Eye (tissue), 1 donor: ENCODE data around the gene NRG4.
A peak's percentile ranks its signal among the peaks of the same experiment; 100 is the strongest.
"Not testable (repeated sequence)": the region's sequence is repeated elsewhere in the genome, so short reads cannot be mapped to it uniquely, and the experiment has no call there.

Experiments
- DNase-seq: peaks from one replicate; pipeline ENCODE4 v3.0.0-alpha.2; 2015

NRG4 gene

GRCh38 chr15:75925440-75925839 lies 86.8 kb downstream of the NRG4 start:
- DNase-seq = no peak

GRCh38 chr15:75924576-75924975 lies 87.6 kb downstream of the NRG4 start:
- no peak for DNase-seq

GRCh38 chr15:75923756-75924155 lies 88.5 kb downstream of the NRG4 start:
- DNase-seq = no peak

- peak; percentile 45 for DNase-seq
Measured at GRCh38 chr15:75921732-75922703, 90.2 kb downstream of the NRG4 start.

GRCh38 chr15:75920079-75920478 lies 92.1 kb downstream of the NRG4 start:
- no peak for DNase-seq

GRCh38 chr15:75918135-75918534 lies 94.1 kb downstream of the NRG4 start:
- DNase-seq = no peak

DNA sequence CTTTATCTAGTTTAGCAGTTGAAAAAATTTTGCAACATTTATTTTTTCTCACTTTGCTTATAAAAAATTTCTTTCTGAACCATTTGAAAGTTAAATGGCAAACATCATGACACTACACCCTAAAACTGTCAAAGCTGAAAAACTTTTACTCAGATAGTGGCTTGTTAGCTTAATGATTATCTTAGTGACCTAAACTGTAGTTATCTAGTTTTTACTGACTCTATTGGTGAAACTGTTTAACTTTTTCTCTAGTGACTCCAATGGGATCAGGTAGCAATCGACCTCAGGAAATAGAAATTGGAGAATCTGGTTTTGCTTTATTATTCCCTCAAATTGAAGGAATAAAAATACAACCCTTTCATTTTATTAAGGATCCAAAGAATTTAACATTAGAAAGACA lies 95.2 kb downstream of the NRG4 start:
- DNase-seq = no peak

DNA sequence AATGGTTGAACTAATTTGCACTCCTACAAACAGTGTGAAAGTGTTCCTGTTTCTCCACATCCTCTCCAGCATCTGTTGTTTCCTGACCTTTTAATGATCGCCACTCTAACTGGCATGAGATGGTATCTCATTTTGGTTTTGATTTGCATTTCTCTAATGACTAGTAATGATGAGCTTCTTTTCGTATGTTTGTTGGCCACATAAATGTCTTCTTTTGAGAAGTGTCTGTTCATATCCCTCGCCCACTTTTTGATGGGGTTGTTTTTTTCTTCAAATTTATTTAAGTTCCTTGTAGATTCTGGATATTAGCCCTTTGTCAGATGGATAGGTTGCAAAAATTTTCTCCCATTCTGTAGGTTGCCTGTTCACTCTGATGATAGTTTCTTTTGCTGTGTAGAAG lies 101.9 kb downstream of the NRG4 start:
- DNase-seq = not testable (repeated sequence)

DNA sequence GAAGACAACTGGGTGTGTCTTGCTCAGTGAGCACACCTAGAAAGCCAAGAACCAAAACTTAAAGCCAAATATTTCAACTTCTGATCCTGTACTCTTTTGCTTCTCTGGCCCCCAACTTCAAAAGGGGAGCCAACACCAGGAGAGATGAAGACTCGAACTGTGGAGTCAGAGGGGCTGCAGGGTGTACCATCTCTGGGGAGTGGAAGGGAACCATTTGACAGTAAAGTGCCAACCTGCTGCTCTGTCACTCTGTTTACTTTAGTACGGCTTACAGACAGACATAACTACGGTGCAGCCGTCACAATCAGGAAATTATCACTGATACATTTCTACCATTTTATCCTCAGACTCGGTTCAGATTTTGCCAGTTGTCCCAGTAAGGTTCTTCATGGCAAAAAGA lies 107.0 kb downstream of the NRG4 start:
- no peak for DNase-seq

DNA sequence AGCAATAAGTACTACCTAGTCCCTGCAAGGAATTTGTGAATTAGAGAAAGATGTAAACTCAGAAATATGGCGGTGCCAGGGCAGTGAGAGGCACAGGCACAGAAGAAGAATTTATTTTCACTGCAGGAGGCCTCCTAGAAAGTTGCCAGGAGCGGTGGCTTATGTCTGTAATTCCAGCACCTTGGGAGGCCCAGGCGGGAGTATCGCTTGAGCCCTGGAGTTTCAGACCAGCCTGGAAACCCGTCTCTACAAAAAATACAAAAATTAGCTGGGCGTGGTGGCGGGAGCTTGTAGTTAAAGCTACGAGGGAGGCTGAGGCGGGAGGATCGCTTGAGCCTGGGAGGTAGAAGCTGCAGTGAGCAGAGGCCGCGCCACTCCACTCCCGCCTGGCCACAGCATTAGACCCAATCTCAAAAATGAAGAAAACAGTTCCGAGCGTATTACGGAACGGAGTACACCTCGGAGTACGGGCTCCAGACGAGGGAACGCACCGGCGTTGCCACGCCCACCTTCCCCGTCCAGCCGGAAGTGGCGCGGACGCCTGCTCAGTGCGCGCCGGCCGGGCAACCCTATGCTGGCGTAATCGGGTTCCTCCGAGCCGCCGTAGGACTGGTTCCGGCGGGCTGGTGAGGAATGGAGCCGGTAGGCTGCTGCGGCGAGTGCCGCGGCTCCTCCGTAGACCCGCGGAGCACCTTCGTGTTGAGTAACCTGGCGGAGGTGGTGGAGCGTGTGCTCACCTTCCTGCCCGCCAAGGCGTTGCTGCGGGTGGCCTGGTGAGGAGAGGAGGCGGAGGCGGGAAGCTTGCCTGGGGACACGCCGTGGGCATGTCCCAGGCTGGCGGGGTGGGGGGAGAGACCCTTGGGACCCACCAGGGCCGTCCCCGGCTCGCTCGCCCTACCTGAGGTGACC lies 108.6 kb downstream of the NRG4 start, which contains the start of gene FBXO22:
Gene FBXO22 (plus strand): TSS at position 548 of the 909 bp plus-strand sequence. CDS start 86 bp downstream, at position 634.
- peak; percentile 96 for DNase-seq

GRCh38 chr15:75902129-75902557 lies 110.1 kb downstream of the NRG4 start:
- peak; percentile 9 for DNase-seq

DNA sequence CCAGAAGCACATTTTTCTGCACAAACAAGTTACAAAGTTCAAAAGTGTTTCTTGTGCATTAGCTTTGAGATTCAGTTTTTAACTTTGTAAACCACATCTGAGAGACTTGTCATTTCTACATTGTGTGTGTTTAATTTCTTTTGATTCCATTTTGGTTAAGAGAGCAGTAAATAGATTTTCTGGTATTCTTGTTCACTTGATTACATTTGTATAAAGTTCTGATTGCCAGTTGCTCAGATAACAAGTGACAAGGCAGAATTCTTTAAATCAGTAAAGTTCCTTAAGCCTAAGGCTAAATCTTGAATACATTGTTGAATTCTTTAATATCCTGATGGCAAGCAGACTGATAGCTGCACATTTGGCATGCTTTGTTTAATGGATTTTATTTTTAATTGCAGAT lies 111.6 kb downstream of the NRG4 start:
- no peak for DNase-seq

DNA sequence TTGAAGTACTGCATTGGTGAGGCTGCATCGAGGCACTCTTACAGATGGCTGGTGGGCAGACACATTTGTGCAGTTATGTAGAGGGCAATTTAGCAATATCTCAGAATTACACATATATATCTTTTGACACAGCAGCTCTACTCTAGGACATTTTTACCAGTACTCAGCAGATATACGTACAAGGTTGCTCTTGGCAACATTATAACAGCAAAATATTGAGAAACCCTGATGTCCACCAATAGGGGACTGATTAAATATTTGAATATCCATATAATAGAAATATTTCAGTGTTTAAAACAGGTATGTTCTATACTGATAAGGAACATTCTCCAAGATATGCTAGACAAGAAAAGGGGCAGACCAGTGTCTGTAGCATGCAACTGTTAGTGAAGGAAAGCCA lies 116.5 kb downstream of the NRG4 start:
- no peak for DNase-seq

GRCh38 chr15:75891895-75892294 lies 120.3 kb downstream of the NRG4 start:
- no peak for DNase-seq
